Measurements from ENCODE around the gene ITGA5.

ITGA5 gene

GRCh38 chr12:54349036-54349435, 70.0 kb downstream of the ITGA5 start:
- no peak for DNase-seq

All from CD4-positive, alpha-beta T cell treated with Interleukin-12 subunit alpha and Interleukin-12 subunit beta, for 1 hour (primary cell).